Progenitor cell of endocrine pancreas (in vitro differentiated cells): ENCODE measurements around the gene RAB40B. TPM values are rescaled to one million over a fixed set of nuclear protein-coding genes. Genes with fewer than 3 reads are reported as not detected.

ENCODE experiments used
- DNase-seq: peaks from one replicate; pipeline ENCODE4 v3.0.0; 2021; ENCODE audit warnings: low spot score; ENCODE audit not compliant: unreplicated experiment
- H3K27ac Mint-ChIP-seq: 2 replicates; pipeline ENCODE4 v1.8.0; 2021; ENCODE audit warnings: mild to moderate bottlenecking, moderate library complexity, mixed read lengths
- H3K27me3 Mint-ChIP-seq: 2 replicates; pipeline ENCODE4 v1.8.0; 2021; ENCODE audit warnings: mixed read lengths
- H3K36me3 Mint-ChIP-seq: 2 replicates; pipeline ENCODE4 v1.8.0; 2022; ENCODE audit warnings: mixed read lengths; ENCODE audit not compliant: insufficient read depth
- H3K4me1 Mint-ChIP-seq: 2 replicates; pipeline ENCODE4 v1.8.0; 2021; ENCODE audit warnings: low read depth, mixed read lengths
- H3K4me3 Mint-ChIP-seq: 2 replicates; pipeline ENCODE4 v1.8.0; 2021; ENCODE audit warnings: low read depth, mild to moderate bottlenecking, moderate library complexity, mixed read lengths
- H3K9me3 Mint-ChIP-seq: 2 replicates; pipeline ENCODE4 v1.8.0; 2021; ENCODE audit warnings: low read depth, mixed read lengths
- CTCF ChIP-seq: fragments of 200-600 bp; sonication (generic); IDR thresholded peaks from one replicate; pipeline ENCODE4 v1.5.0; 2021; ENCODE audit warnings: antibody characterized with exemption, mild to moderate bottlenecking; ENCODE audit not compliant: unreplicated experiment
- total RNA-seq: library from RNA; stranded (reverse); gene quantifications from 2 replicates; pipeline ENCODE4 v1.2.1, GENCODE V29; 2021

Gene RAB40B
- total RNA-seq, 1 donor from 2014 or later = 13.3 TPM

- H3K27ac Mint-ChIP-seq = no peak overlapping the region
- peaks cover 40% of the 10 kb centered on the region for H3K36me3 Mint-ChIP-seq
- H3K4me1 Mint-ChIP-seq = peaks cover 6% of the 10 kb centered on the region
- no peak for TF ChIP-seq CTCF
- no peaks in the 10 kb centered on the region for H3K27me3 Mint-ChIP-seq
- no peak for DNase-seq
- H3K4me3 Mint-ChIP-seq = no peak overlapping the region
- H3K9me3 Mint-ChIP-seq = peaks cover 15% of the 10 kb centered on the region
Observed at GRCh38 chr17:82737967-82738877, 39.7 kb upstream of the RAB40B start.

- H3K27ac Mint-ChIP-seq = peak overlapping the region; percentile 79
- peaks cover 15% of the 10 kb centered on the region for H3K9me3 Mint-ChIP-seq
- H3K36me3 Mint-ChIP-seq = peaks cover 32% of the 10 kb centered on the region
- peak overlapping the region; percentile 77 for H3K4me3 Mint-ChIP-seq
- no peaks in the 10 kb centered on the region for H3K27me3 Mint-ChIP-seq
- H3K4me1 Mint-ChIP-seq = peaks cover 6% of the 10 kb centered on the region
- no peak for DNase-seq
- TF ChIP-seq CTCF = no peak
Observed at GRCh38 chr17:82736511-82737185, 38.1 kb upstream of the RAB40B start.

- TF ChIP-seq CTCF = no peak
- no peaks in the 10 kb centered on the region for H3K27me3 Mint-ChIP-seq
- H3K9me3 Mint-ChIP-seq = peaks cover 6% of the 10 kb centered on the region
- peak within 1 kb of the TSS; percentile 79 for H3K27ac Mint-ChIP-seq
- peak within 1 kb of the TSS; percentile 77 for H3K4me3 Mint-ChIP-seq
- peaks cover 21% of the 10 kb centered on the region for H3K36me3 Mint-ChIP-seq
- peak; percentile 59 for DNase-seq
- H3K4me1 Mint-ChIP-seq = peaks cover 6% of the 10 kb centered on the region
Observed at GRCh38 chr17:82734987-82735866, 36.7 kb upstream of the RAB40B start, which contains the start of gene FN3K. Gene FN3K (plus strand): TSS chr17:82735615. CDS start chr17:82735637, 22 bp downstream.

- no peak for TF ChIP-seq CTCF
- Mint-ChIP-seq H3K9me3 (no peaks in the 10 kb centered on the region), H3K36me3 (peaks cover 18% of the 10 kb centered on the region), H3K4me3 (no peak overlapping the region), H3K27ac (no peak overlapping the region), H3K4me1 (peaks cover 11% of the 10 kb centered on the region), H3K27me3 (no peaks in the 10 kb centered on the region)
- no peak for DNase-seq
Observed at GRCh38 chr17:82732118-82732743, 33.7 kb upstream of the RAB40B start.
